Adrenal gland (tissue), 12 donors: ENCODE data around the gene MCAM. TPM values are rescaled to one million over a fixed set of nuclear protein-coding genes. Genes with fewer than 3 reads are reported as not detected.
A peak's percentile ranks its signal among the peaks of the same experiment; 100 is the strongest.

ENCODE experiments used
- DNase-seq, 7 donors: peaks; one replicate each; pipeline ENCODE4 v3.0.0-alpha.2; 2019 to 2020
- H3K27ac ChIP-seq, 5 donors: fragments of 200-600 bp; sonication (generic) in 4 of 5; 1 replicate in 3 of 5; 2 replicates in 2 of 5; pipeline versions ENCODE4 v1.5.1 to v1.8.0; 2016 to 2020; ENCODE audit warnings: mild to moderate bottlenecking in 1 of 5
- H3K27me3 ChIP-seq: fragments of 200-600 bp; 2 replicates; pipeline ENCODE4 v1.8.0; 2021
- H3K36me3 ChIP-seq, 2 donors: fragments of 200-600 bp; replicated peaks in 1 of 2; 1 replicate in 1 of 2; 2 replicates in 1 of 2; pipeline versions ENCODE4 v1.5.1 to v1.8.0; 2018 to 2022
- H3K4me1 ChIP-seq, 2 donors: fragments of 200-600 bp; replicated peaks in 1 of 2; 1 replicate in 1 of 2; 2 replicates in 1 of 2; pipeline versions ENCODE4 v1.5.1 to v1.8.0; 2018 to 2021
- H3K4me3 ChIP-seq, 4 donors: fragments of 200-600 bp; sonication (generic) in 3 of 4; one replicate each; pipeline ENCODE4 v1.5.1; 2016 to 2018
- H3K9me3 ChIP-seq, 3 donors: fragments of 200-600 bp; sonication (generic) in 1 of 3; replicated peaks in 1 of 3; 1 replicate in 2 of 3; 2 replicates in 1 of 3; pipeline versions ENCODE4 v1.5.1 to v1.8.0; 2016 to 2021
- CTCF ChIP-seq, 6 experiments: fragments of 450-650 bp in 4 of 6; fragments of 200-600 bp in 2 of 6; sonication (generic) in 1 of 6; IDR thresholded peaks; 1 replicate in 5 of 6; 2 replicates in 1 of 6; pipeline versions ENCODE4 v1.5.1 to v1.8.0; 2016 to 2021; ENCODE audit warnings: antibody characterized with exemption in 6 of 6, mild to moderate bottlenecking in 2 of 6, moderate library complexity in 1 of 6
- POLR2A ChIP-seq, 2 donors: fragments of 450-650 bp; IDR thresholded peaks; one replicate each; pipeline ENCODE4 v1.6.1; 2017; ENCODE audit warnings: antibody characterized with exemption in 2 of 2, mild to moderate bottlenecking in 2 of 2, moderate library complexity in 1 of 2
- WGBS, 4 donors: extraction: QIAGEN DNeasy Blood & Tissue Kit in 2 of 4; methylation state at CpG; one replicate each; pipeline versions ENCODE4 v1.1.5 to v1.1.7; 2013 to 2017; 5-methylcytosine and 5-hydroxymethylcytosine counted together
- intact Hi-C, 2 donors: fragments of 100-400 bp; cut with DNase I; formaldehyde crosslinking; loops; one replicate each; pipeline versions ENCODE4 v1.14.1 to v1.15.0; 2022 to 2023
- polyA plus RNA-seq, 3 donors: library from polyadenylated mRNA; stranded (reverse); fragments of 200-250 nt in 2 of 3; fragments of 350-450 nt in 1 of 3; fragmentation: Illumina TruSeq in 1 of 3; extraction: RNeasy Lipid Tissue Mini Kit (QIAGEN cat#74804) in 1 of 3; gene quantifications; one replicate each; pipeline ENCODE4 v1.2.3, GENCODE V29; 2013 to 2014
- total RNA-seq, 9 donors: library from RNA; depleted of rRNA in 4 of 9; stranded (reverse); fragments of >200 nt in 4 of 9; fragments of 120-200 nt in 1 of 9; fragmentation: NEBNext Ultra II Directional in 1 of 9; extraction: Animal tissue kit (Norgen Biotek cat#: 25700) in 1 of 9; gene quantifications; one replicate each; pipeline versions ENCODE4 v1.1.0 to v1.2.4, GENCODE V29; 2013 to 2023
- donor health status: healthy with polysubstance abuse.
- donor health status: Bipolar disorder and iron deficiency.
- donor health status: DM: yes; HTN: yes; CAD: no.
- donor health status: DM: no; HTN: no; CAD: no.
- donor health status: DM: no; HTN: no; CAD: no.
- donor health status: DM: yes; HTN: yes; CAD: no.

Gene MCAM
- total and polyA plus RNA-seq, 12 donors: 12.1 to 143 (median 32.1) TPM

- intact Hi-C loops: no loop called here
- TF ChIP-seq CTCF (IDR thresholded peaks at IDR 0.05) (no peak), POLR2A (IDR thresholded peaks at IDR 0.05) (peak in 1 of 2 donors; percentile 27)
- peak overlapping the region in 4 of 5 donors; percentile 78 to 89 (median 83) for H3K27ac ChIP-seq
- H3K36me3 ChIP-seq: peaks cover 0 to 11% of the 10 kb centered on the region in 2 donors
- peak overlapping the region in 2 of 4 donors; percentile 28 to 72 for H3K4me3 ChIP-seq
- no peaks in the 10 kb centered on the region for H3K9me3 ChIP-seq
- peaks cover 48 to 52% of the 10 kb centered on the region in 2 donors for H3K4me1 ChIP-seq
- peak in 5 of 7 donors; percentile 42 to 69 (median 54) for DNase-seq
- H3K27me3 ChIP-seq: no peaks in the 10 kb centered on the region
- 34 to 46% (median 40%) methylated on average over 20 to 44 of the region's 44 CpGs for WGBS, 4 donors
These were observed 46.3 kb upstream of the MCAM start for GRCh38 chr11:119363081-119363850.

- H3K27me3 ChIP-seq: no peaks in the 10 kb centered on the region
- H3K4me1 ChIP-seq: peaks cover 43 to 46% of the 10 kb centered on the region in 2 donors
- H3K27ac ChIP-seq: peak overlapping the region; percentile 78 to 89 (median 81)
- DNase-seq: no peak
- peaks cover 0 to 17% of the 10 kb centered on the region in 2 donors for H3K36me3 ChIP-seq
- TF ChIP-seq CTCF (IDR thresholded peaks at IDR 0.05): no peak
- no peak for TF ChIP-seq POLR2A (IDR thresholded peaks at IDR 0.05)
- no peaks in the 10 kb centered on the region for H3K9me3 ChIP-seq
- peak overlapping the region in 1 of 4 donors; percentile 72 for H3K4me3 ChIP-seq
- intact Hi-C loops: no loop called here
- 90 to 95% (median 91%) methylated on average over 2 to 5 of the region's 5 CpGs for WGBS, 4 donors
These were observed 45.8 kb upstream of the MCAM start for GRCh38 chr11:119362741-119363080.

- 73 to 81% (median 79%) methylated on average over 11 of the region's 11 CpGs for WGBS, 4 donors
- TF ChIP-seq CTCF (IDR thresholded peaks at IDR 0.05): no peak
- no peak for TF ChIP-seq POLR2A (IDR thresholded peaks at IDR 0.05)
These were observed 45.2 kb upstream of the MCAM start for GRCh38 chr11:119361941-119362725.

More at GRCh38 chr11:119361941-119362725, 45.2 kb upstream of the MCAM start:
- peak in 1 of 7 donors; percentile 17 for DNase-seq
- H3K27me3 ChIP-seq: no peaks in the 10 kb centered on the region
- peaks cover 43 to 46% of the 10 kb centered on the region in 2 donors for H3K4me1 ChIP-seq
- H3K4me3 ChIP-seq: peak overlapping the region in 1 of 4 donors; percentile 72
- H3K9me3 ChIP-seq: no peaks in the 10 kb centered on the region
- H3K27ac ChIP-seq: peak overlapping the region; percentile 78 to 89 (median 81)
- intact Hi-C loops: no loop called here
- peaks cover 0 to 17% of the 10 kb centered on the region in 2 donors for H3K36me3 ChIP-seq
